ENCODE measurements around the gene SLC8A2. TPM values are rescaled to one million over a fixed set of nuclear protein-coding genes. Genes with fewer than 3 reads are reported as not detected.

Gene SLC8A2
- total and polyA plus RNA-seq, 2 of the 4 experiments (the other 2 are of a cell fraction) = 0.05 TPM; not detected in 1

- Histone ChIP-seq H4K91ac (ENCODE audit: insufficient read depth, low read depth, low read length) (no peak overlapping the region), H3K23ac (ENCODE audit: low read depth, low read length) (no peak overlapping the region), H3K4me2 (ENCODE audit: low read depth, low read length) (no peak overlapping the region), H4K20me1 (ENCODE audit: insufficient read depth, low read length) (peaks cover 29% of the 10 kb centered on the region), H3K36me3 (ENCODE audit: control insufficient read depth, insufficient read depth, low read length) (peaks cover 25% of the 10 kb centered on the region), H3K4me3 (ENCODE audit: insufficient read depth, low read depth, low read length) (no peak overlapping the region), H2BK15ac (ENCODE audit: low read depth, low read length) (no peak overlapping the region), H3K4me1 (ENCODE audit: control insufficient read depth, insufficient read depth, low read length) (peaks cover 9% of the 10 kb centered on the region), H2BK20ac (ENCODE audit: low read depth, low read length) (no peak overlapping the region), H3K9ac (ENCODE audit: low read depth, low read length) (no peak overlapping the region), H2AK9ac (replicated peaks; ENCODE audit: low read depth, low read length, poor library complexity) (no peak overlapping the region), H3K27me3 (ENCODE audit: control insufficient read depth, insufficient read depth, low read length) (no peaks in the 10 kb centered on the region), H3K56ac (ENCODE audit: extremely low read depth, insufficient read depth, low read length) (no peak overlapping the region), H3K9me3 (ENCODE audit: control insufficient read depth, insufficient read depth, low read length) (no peaks in the 10 kb centered on the region), H3K14ac (replicated peaks; ENCODE audit: low read depth, low read length) (no peak overlapping the region), H2AK5ac (ENCODE audit: low read depth, low read length) (no peak overlapping the region), H4K5ac (ENCODE audit: low read depth, low read length) (no peak overlapping the region), H3K27ac (ENCODE audit: insufficient read depth, low read length) (no peak overlapping the region), H3K79me1 (ENCODE audit: low read depth in 1 of 2, low read length in 2 of 2) (peaks cover 8 to 28% of the 10 kb centered on the region in 2 experiments; a peak in 3 of 4 replicates), H2AFZ (replicated peaks; ENCODE audit: low read length, poor library complexity) (no peak overlapping the region), H2BK5ac (ENCODE audit: low read depth, low read length, poor library complexity, severe bottlenecking) (no peak overlapping the region), H3K18ac (ENCODE audit: low read depth, low read length) (no peak overlapping the region), H2BK120ac (ENCODE audit: low read depth, low read length) (no peak overlapping the region), H3K9me1 (ENCODE audit: insufficient read depth, low read length) (peaks cover 18% of the 10 kb centered on the region), H4K8ac (ENCODE audit: low read depth in 2 of 2, low read length in 2 of 2) (no peak overlapping the region), H3K4ac (ENCODE audit: low read depth, low read length) (no peak overlapping the region)
- TF ChIP-seq RFX5 (IDR thresholded peaks at IDR 0.05; ENCODE audit: low read depth, low read length) (no peak), BHLHE40 (IDR thresholded peaks at IDR 0.05; ENCODE audit: low read depth, low read length) (no peak), CHD1 (IDR thresholded peaks at IDR 0.05; ENCODE audit: low read depth, low read length) (no peak), POLR2A (IDR thresholded peaks at IDR 0.05; ENCODE audit: low read depth, low read length) (no peak), RAD21 (IDR thresholded peaks at IDR 0.05; ENCODE audit: low read length) (no peak), SMC3 (IDR thresholded peaks at IDR 0.05; ENCODE audit: low read depth, low read length) (no peak), NFE2L2 (IDR thresholded peaks at IDR 0.05; ENCODE audit: low read depth, low read length) (no peak), CTCF (conservative IDR thresholded peaks at IDR 0.05; ENCODE audit: low read depth, low read length) (no peak), CEBPB (IDR thresholded peaks at IDR 0.05; ENCODE audit: low read depth, low read length) (no peak), MXI1 (IDR thresholded peaks at IDR 0.05; ENCODE audit: borderline replicate concordance, low read depth, low read length) (no peak), FOS (IDR thresholded peaks at IDR 0.05; ENCODE audit: low read depth, low read length) (no peak)
- TF ChIP-seq, protein P1, sequence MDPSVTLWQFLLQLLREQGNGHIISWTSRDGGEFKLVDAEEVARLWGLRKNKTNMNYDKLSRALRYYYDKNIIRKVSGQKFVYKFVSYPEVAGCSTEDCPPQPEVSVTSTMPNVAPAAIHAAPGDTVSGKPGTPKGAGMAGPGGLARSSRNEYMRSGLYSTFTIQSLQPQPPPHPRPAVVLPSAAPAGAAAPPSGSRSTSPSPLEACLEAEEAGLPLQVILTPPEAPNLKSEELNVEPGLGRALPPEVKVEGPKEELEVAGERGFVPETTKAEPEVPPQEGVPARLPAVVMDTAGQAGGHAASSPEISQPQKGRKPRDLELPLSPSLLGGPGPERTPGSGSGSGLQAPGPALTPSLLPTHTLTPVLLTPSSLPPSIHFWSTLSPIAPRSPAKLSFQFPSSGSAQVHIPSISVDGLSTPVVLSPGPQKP (IDR thresholded peaks at IDR 0.05; ENCODE audit: borderline replicate concordance, low read depth, low read length) = no peak
- 87% methylated on average over 5 of the region's 16 CpGs; no CpG with 5 or more reads in 1 of the 2 experiments for WGBS, 2 experiments (ENCODE audit: extremely low coverage in 2 of 2, insufficient read length in 1 of 2)
- no peak for DNase-seq
- BruUV-seq (replicated peaks) = no TSS peak
- intact Hi-C loops (cut with micrococcal nuclease) = no loop called here
- no peak for ATAC-seq (ENCODE audit: low read depth)
- ChIA-PET CTCF (no interaction called here), POLR2A (ENCODE audit: unreplicated experiment) (interaction anchor here (0.6 kb wide), 1 partner anchor 184 kb away, joined by 4 read pairs; no protein-coding TSS in a partner anchor)
- in situ Hi-C loops (cut with MboI; ENCODE audit: low sequenced_read_pairs) = no loop called here
- dilution Hi-C loops (cut with HindIII; ENCODE audit: low sequenced_read_pairs, unreplicated experiment) = no loop called here
These were observed 57.8 kb downstream of the SLC8A2 start for GRCh38 chr19:47413941-47414340.

All from IMR-90 (cell line).